GM12801 (cell line): ENCODE data around the gene UMODL1.

Source experiments
- CTCF ChIP-seq: IDR thresholded peaks from one replicate; pipeline ENCODE4 v1.5.1; 2011; ENCODE audit warnings: control low read depth; ENCODE audit not compliant: insufficient read length; ENCODE audit errors: extremely low read depth

The UMODL1 gene

GRCh38 chr21:42110691-42111469 is 39.8 kb downstream of the UMODL1 start:
- no peak for TF ChIP-seq CTCF

GRCh38 chr21:42111470-42111743 is 40.3 kb downstream of the UMODL1 start:
- TF ChIP-seq CTCF: no peak

- TF ChIP-seq CTCF: no peak
Observed at GRCh38 chr21:42111811-42112210, 40.7 kb downstream of the UMODL1 start.

- TF ChIP-seq CTCF: no peak
Observed at GRCh38 chr21:42112238-42112637, 41.1 kb downstream of the UMODL1 start.

GRCh38 chr21:42112857-42113256 is 41.7 kb downstream of the UMODL1 start:
- TF ChIP-seq CTCF: no peak

- no peak for TF ChIP-seq CTCF
Observed at GRCh38 chr21:42113926-42114409, 42.9 kb downstream of the UMODL1 start.

GRCh38 chr21:42114646-42115045 is 43.5 kb downstream of the UMODL1 start:
- no peak for TF ChIP-seq CTCF

- TF ChIP-seq CTCF: no peak
Observed at GRCh38 chr21:42115136-42115683, 44.1 kb downstream of the UMODL1 start.
